CD4-positive, alpha-beta T cell (primary cell): ENCODE measurements around the gene MMRN2. TPM values are rescaled to one million over a fixed set of nuclear protein-coding genes. Genes with fewer than 3 reads are reported as not detected.

Experiments used
- ATAC-seq: fragments of 200-7000 bp; cut with Tn5 transposase; one replicate; pipeline ENCODE4 v1.10.0; 2022; ENCODE audit warnings: mild to moderate bottlenecking; ENCODE audit not compliant: poor library complexity
- CTCF ChIA-PET: fragments of 350-600 bp; sonication (Branson Sonifier 250); formaldehyde crosslinking; loops from one replicate; lab custom pipeline; 2021; ENCODE audit warnings: antibody characterized with exemption, inconsistent platforms; lab: Charles Lee
- POLR2A ChIA-PET: fragments of 350-600 bp; sonication (Branson Sonifier 250); formaldehyde crosslinking; loops from one replicate; lab custom pipeline; 2021; ENCODE audit warnings: antibody characterized with exemption, inconsistent platforms; lab: Charles Lee
- DNase-seq, 14 experiments: peaks; one replicate each; pipeline ENCODE4 v3.0.0-alpha.2; 2013 to 2020; ENCODE audit warnings: mixed read lengths in 2 of 14
- H3K27ac ChIP-seq, 2 donors: one replicate each; pipeline versions ENCODE4 v1.5.1 to v1.7.0; 2013; ENCODE audit warnings: low read length in 2 of 2, low read depth in 1 of 2, mild to moderate bottlenecking in 1 of 2
- H3K27me3 ChIP-seq, 2 experiments: 1 replicate in 1 of 2; 2 replicates in 1 of 2; pipeline versions ENCODE4 v1.6.1 to v1.7.0; 2013; ENCODE audit warnings: low read length in 2 of 2, control low read depth in 1 of 2, mild to moderate bottlenecking in 1 of 2, moderate library complexity in 1 of 2; ENCODE audit not compliant: insufficient read depth in 2 of 2, control insufficient read depth in 1 of 2
- H3K36me3 ChIP-seq: one replicate; pipeline ENCODE4 v1.6.1; 2013; ENCODE audit warnings: low read length, control low read depth; ENCODE audit not compliant: insufficient read depth
- H3K4me1 ChIP-seq: one replicate; pipeline ENCODE4 v1.6.1; 2013; ENCODE audit warnings: low read length, control low read depth; ENCODE audit not compliant: insufficient read depth
- H3K4me3 ChIP-seq: one replicate; pipeline ENCODE4 v1.5.1; 2013; ENCODE audit warnings: mild to moderate bottlenecking, low read length, moderate library complexity
- H3K9me3 ChIP-seq, 2 experiments: 1 replicate in 1 of 2; 2 replicates in 1 of 2; pipeline versions ENCODE4 v1.6.1 to v1.7.0; 2013; ENCODE audit warnings: low read length in 2 of 2, mild to moderate bottlenecking in 2 of 2, control low read depth in 1 of 2, moderate library complexity in 1 of 2; ENCODE audit not compliant: control insufficient read depth in 1 of 2, insufficient read depth in 1 of 2
- H3K27ac Mint-ChIP-seq: one replicate; pipeline ENCODE4 v1.8.0; 2020; ENCODE audit warnings: mixed read lengths
- H3K27me3 Mint-ChIP-seq: one replicate; pipeline ENCODE4 v1.8.0; 2021; ENCODE audit warnings: mixed read lengths
- H3K36me3 Mint-ChIP-seq: one replicate; pipeline ENCODE4 v1.8.0; 2021; ENCODE audit warnings: low read depth, mixed read lengths
- H3K4me1 Mint-ChIP-seq: one replicate; pipeline ENCODE4 v1.8.0; 2021; ENCODE audit warnings: low read depth, mixed read lengths
- H3K4me3 Mint-ChIP-seq: one replicate; pipeline ENCODE4 v1.8.0; 2020; ENCODE audit warnings: mild to moderate bottlenecking, mixed read lengths
- H3K9me3 Mint-ChIP-seq: one replicate; pipeline ENCODE4 v1.8.0; 2020; ENCODE audit warnings: mixed read lengths
- intact Hi-C, 2 experiments: fragments of 100-400 bp; cut with DNase I in 1 of 2; cut with micrococcal nuclease in 1 of 2; formaldehyde crosslinking; loops; one replicate each; pipeline versions ENCODE4 v1.15.1 to v1.9.0; 2023 to 2025; cut with DNase I, micrococcal nuclease
- total RNA-seq, 174 experiments: library from RNA in 2 of 174; stranded (reverse) in 2 of 174; gene quantifications; one replicate each; pipeline ENCODE4 v1.2.3 and lab custom pipeline; 2021 to 2026
- TF ChIP-seq, protein P1 (sequence below): fragments of 200-600 bp; IDR thresholded peaks from one replicate; pipeline ENCODE4 v1.8.0; 2022; ENCODE audit warnings: antibody characterized with exemption, mild to moderate bottlenecking

Gene MMRN2
- total RNA-seq, 2 experiments from 2014 or later = 0.47 to 1.8 TPM

DNA sequence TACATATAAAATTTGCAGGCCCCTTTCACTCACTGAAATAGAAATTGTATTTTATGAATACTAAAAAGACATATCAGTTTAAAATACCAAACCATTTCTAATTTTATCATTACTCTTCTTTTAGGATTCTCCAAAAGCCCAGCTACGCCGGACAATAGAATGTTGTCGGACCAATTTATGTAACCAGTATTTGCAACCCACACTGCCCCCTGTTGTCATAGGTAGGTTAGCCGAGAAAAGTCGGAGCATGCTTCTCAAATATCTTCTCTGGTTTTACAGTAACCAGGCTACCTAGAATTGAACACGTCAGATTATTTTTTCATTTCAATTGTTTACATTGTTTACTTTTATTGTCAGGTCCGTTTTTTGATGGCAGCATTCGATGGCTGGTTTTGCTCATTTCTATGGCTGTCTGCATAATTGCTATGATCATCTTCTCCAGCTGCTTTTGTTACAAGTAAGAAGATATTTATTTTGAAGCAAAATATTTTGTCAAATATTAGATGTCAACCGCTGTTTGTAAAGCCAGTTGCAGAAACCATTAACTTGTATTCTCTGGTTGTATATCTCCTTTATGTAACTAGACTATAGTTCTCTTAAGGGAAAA is 57.6 kb downstream of the MMRN2 start:
- Histone ChIP-seq H3K27ac (no peak overlapping the region), H3K9me3 (no peaks in the 10 kb centered on the region), H3K4me3 (no peak overlapping the region), H3K4me1 (no peaks in the 10 kb centered on the region), H3K36me3 (peaks cover 17% of the 10 kb centered on the region), H3K27me3 (no peaks in the 10 kb centered on the region)
- peaks cover 2% of the 10 kb centered on the region for H3K9me3 Mint-ChIP-seq
- H3K4me1 Mint-ChIP-seq = no peaks in the 10 kb centered on the region
- POLR2A ChIA-PET = no interaction called here
- H3K27me3 Mint-ChIP-seq = no peaks in the 10 kb centered on the region
- ATAC-seq = no peak
- peaks cover 15% of the 10 kb centered on the region for H3K36me3 Mint-ChIP-seq
- TF ChIP-seq, protein P1, sequence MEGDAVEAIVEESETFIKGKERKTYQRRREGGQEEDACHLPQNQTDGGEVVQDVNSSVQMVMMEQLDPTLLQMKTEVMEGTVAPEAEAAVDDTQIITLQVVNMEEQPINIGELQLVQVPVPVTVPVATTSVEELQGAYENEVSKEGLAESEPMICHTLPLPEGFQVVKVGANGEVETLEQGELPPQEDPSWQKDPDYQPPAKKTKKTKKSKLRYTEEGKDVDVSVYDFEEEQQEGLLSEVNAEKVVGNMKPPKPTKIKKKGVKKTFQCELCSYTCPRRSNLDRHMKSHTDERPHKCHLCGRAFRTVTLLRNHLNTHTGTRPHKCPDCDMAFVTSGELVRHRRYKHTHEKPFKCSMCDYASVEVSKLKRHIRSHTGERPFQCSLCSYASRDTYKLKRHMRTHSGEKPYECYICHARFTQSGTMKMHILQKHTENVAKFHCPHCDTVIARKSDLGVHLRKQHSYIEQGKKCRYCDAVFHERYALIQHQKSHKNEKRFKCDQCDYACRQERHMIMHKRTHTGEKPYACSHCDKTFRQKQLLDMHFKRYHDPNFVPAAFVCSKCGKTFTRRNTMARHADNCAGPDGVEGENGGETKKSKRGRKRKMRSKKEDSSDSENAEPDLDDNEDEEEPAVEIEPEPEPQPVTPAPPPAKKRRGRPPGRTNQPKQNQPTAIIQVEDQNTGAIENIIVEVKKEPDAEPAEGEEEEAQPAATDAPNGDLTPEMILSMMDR = peak; percentile 72
- peak in 10 of 14 experiments; percentile 4 to 66 (median 24) for DNase-seq
- CTCF ChIA-PET = interaction anchor here (1.4 kb wide), 1 partner anchor 215 kb away, joined by 3 read pairs; no protein-coding TSS in a partner anchor
- intact Hi-C loops = loop anchor here (1.0 to 5.0 kb wide), 4 partner anchors 187 to 211 kb away; no protein-coding TSS in a partner anchor
- no peak overlapping the region for H3K4me3 Mint-ChIP-seq
- H3K27ac Mint-ChIP-seq = no peak overlapping the region

DNA sequence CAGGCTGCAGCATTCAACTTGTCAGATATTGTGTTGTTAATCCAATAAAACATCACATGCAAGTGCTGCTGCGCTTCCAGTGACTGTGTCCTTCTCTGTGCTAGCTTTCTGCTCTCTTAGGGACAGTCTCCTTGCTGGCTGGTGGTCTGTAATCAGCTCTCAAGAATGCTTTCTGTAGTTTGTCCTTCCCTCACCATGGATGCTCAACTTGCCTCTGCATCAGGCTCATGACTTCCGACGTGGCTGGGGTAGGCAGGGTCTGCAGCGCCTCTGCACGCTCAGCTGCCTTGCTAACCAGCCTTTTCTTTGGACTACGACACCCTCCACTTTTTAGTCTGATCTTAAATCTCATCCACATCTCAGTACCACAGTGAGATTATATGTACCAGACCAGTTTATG is 58.3 kb downstream of the MMRN2 start:
- Mint-ChIP-seq H3K4me3 (no peak overlapping the region), H3K27me3 (no peaks in the 10 kb centered on the region), H3K36me3 (peaks cover 8% of the 10 kb centered on the region), H3K9me3 (peaks cover 2% of the 10 kb centered on the region), H3K27ac (no peak overlapping the region), H3K4me1 (no peaks in the 10 kb centered on the region)
- ATAC-seq (no peak), DNase-seq (no peak)
- Histone ChIP-seq H3K27ac (no peak overlapping the region), H3K4me3 (no peak overlapping the region), H3K9me3 (no peaks in the 10 kb centered on the region), H3K4me1 (no peaks in the 10 kb centered on the region), H3K36me3 (peaks cover 13% of the 10 kb centered on the region), H3K27me3 (no peaks in the 10 kb centered on the region)
- intact Hi-C loops = loop anchor here (1.0 to 5.0 kb wide), 4 partner anchors 187 to 211 kb away; no protein-coding TSS in a partner anchor
- ChIA-PET CTCF (interaction anchor here (1.4 kb wide), 1 partner anchor 214 kb away, joined by 3 read pairs; no protein-coding TSS in a partner anchor), POLR2A (no interaction called here)
- TF ChIP-seq, protein P1 = no peak

DNA sequence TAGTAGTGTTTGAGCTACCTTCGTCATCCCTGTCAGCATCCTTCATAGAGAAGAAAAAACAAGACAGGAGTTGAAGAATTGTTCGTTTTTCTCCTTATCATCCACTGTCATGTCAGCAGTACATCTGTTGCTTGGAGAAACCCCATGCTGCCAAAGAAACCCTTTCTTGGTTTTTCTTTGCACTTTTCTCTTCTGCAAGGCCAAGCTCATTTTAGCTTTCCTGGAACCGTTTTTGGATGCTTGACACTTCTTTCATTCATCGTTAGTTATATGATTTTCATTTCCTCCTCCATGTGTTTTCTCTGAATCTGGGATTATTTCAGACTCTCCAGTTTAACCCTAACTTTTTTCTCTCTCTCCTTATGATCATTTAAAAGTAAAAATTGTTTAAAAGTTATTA is 58.9 kb downstream of the MMRN2 start:
- intact Hi-C loops = loop anchor here in 1 of 2 experiments (5.0 kb wide), 1 partner anchor 186 kb away; no protein-coding TSS in a partner anchor

More for the DNA sequence above, 58.9 kb downstream of the MMRN2 start:
- Histone ChIP-seq H3K9me3 (no peaks in the 10 kb centered on the region), H3K4me1 (no peaks in the 10 kb centered on the region), H3K27me3 (no peaks in the 10 kb centered on the region), H3K36me3 (peaks cover 10% of the 10 kb centered on the region), H3K4me3 (no peak overlapping the region), H3K27ac (no peak overlapping the region)
- no peak overlapping the region for H3K27ac Mint-ChIP-seq
- peaks cover 7% of the 10 kb centered on the region for H3K36me3 Mint-ChIP-seq
- POLR2A ChIA-PET = no interaction called here
- no peak for DNase-seq
- CTCF ChIA-PET = interaction anchor here (1.4 kb wide), 1 partner anchor 214 kb away, joined by 3 read pairs; no protein-coding TSS in a partner anchor
- peaks cover 2% of the 10 kb centered on the region for H3K9me3 Mint-ChIP-seq
- H3K4me1 Mint-ChIP-seq = no peaks in the 10 kb centered on the region
- TF ChIP-seq, protein P1 = no peak
- no peak for ATAC-seq
- H3K27me3 Mint-ChIP-seq = no peaks in the 10 kb centered on the region
- H3K4me3 Mint-ChIP-seq = no peak overlapping the region
